ENCODE measurements around the gene ZNF747.
"Not testable (repeated sequence)": the region's sequence is repeated elsewhere in the genome, so short reads cannot be mapped to it uniquely, and the experiment has no call there.

Gene ZNF747

DNA sequence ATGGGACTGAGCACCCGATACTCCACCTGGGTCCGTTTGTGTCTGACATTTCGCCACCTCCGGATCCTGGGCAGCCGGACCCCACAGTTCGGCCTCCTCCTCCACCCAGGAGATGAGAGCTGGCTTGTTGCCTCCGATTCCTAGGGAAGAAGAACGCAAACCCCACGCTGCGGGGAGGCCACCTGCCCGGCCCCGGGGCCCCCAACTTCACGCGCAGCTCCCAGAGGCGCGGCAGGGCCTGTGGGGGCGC lies 23.0 kb upstream of the ZNF747 start:
- no peak for DNase-seq

DNA sequence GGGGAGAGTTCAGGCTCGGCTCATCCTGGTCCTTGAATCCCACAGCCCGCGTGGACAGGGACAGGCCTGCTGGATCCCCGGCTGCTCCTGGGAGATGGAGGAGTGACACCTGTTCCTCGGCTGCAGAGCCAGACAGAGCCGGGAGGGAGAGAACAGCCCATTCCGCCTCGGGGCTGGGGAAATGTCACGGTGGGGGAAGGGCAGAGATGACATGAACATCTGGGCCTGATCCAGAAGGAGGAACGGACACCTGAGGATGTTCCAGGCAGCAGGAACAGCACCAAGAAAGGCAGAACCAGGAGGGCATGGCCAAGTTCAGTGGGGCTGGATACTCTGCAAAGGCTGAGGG lies 21.4 kb upstream of the ZNF747 start:
- DNase-seq: no peak

DNA sequence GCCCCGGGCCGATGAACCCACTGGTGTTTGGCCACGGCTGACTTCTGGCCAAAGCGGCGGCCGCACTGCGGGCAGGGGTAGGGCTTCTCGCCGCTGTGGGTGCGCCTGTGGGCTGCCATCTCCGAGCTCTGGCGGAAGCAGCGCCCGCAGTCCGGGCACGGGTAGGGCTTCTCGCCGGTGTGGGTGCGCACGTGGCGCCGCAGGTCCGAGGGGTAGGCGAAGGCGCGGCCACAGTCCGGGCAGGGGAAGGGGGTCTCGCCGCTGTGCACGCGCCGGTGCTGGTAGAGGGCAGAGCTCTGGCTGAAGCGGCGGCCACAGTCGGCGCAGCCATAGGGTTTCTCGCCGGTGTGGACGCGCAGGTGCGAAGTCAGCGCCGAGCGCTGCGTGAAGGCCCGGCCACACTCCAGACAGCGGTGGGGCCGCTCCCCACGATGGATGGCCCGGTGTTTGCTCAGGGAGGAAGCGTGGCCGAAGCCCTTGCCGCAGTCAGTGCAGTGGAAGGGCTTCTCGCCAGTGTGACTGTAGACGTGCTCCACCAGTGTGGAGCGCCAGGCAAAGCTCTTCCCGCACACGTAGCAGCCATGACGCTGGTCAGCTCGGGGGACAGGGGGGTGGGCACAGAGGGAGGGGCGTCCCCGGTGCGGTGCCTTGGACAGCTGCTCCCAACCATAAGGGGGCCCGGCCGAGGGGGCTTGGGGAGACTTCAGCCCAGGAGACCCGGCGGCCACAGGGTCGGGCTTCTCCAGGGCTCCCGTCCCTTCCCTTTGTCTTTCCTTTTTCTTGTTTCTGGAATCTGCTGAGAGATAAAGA lies 20.9 kb upstream of the ZNF747 start:
- no peak for DNase-seq

DNA sequence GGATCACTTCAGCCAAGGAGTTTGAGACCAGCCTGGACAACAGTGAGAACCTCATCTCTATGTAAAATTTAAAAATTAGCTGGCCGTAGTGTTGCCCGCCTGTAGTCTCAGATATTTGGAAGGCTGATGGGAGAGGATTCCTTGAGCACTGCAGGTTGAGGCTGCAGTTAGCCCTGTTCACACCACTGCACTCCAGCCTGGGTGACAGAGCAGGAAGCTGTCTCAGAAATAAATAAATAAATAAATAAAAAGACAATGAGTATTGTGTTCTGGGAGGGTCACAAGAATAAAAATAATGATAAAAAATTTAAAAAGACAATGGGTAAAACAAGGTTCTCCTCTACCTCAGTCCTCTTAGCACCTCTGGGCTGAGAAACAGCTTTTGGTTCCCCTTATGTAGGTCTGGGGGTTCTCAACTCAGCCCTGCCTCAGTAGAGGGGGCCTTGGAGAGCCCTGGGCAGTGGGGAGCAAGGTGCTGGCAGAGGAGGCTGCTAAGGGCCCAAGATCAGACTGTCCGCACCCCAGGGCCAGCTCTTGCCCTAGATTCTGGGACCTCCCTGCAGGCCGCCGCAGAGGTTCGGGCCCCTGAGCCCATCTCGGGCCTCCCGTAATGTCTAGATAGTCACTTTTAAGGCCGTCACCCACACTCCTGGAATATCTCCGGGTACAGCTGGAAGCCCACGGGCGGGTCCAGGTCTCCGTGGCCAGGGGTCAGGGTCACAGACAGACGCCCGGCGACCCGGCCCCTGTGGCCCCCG lies 20.1 kb upstream of the ZNF747 start:
- no peak for DNase-seq

DNA sequence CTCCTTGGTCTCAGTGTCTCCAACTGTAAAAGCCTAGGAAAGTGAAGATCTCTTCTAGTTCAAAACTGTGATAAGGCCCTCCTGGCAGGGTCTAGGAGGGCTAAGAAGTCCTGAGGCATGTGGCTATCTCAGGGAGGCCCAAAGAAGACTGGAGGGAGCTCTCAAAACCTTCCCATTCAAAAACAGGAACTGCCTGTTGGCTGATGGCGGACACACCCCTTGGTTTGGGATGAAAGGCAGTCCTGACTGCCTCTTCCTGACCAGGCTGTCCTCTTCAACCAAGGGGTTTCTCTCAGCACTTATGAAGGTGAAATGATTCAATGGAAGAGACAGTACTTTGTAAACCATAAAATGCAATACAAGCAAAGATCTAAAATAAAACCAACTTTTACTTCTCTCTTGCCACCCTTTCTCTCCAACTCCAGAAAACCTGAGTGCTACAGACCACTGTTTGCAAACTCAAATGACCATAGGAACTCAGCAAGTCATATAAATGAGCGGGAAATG lies 18.8 kb upstream of the ZNF747 start:
- no peak for DNase-seq

DNA sequence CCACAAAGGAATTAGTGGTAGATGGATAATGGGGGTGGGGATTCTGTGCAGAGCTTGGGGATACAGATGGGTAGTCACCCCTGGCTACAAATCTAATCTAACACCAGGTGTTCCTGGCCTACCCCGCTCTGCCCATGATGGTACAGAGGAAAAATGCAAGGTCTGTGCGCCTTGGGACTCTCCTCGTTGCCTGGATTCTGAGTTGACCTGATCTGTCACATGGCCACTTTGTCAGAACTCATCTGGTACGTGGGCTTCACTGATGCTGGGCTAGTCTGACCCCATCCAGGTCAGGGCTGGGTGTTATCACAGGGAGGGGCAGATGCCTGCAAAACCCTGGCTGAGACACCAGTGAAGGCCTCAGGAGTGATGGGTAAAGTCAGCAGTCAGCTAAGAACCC lies 18.3 kb upstream of the ZNF747 start:
- no peak for DNase-seq

DNA sequence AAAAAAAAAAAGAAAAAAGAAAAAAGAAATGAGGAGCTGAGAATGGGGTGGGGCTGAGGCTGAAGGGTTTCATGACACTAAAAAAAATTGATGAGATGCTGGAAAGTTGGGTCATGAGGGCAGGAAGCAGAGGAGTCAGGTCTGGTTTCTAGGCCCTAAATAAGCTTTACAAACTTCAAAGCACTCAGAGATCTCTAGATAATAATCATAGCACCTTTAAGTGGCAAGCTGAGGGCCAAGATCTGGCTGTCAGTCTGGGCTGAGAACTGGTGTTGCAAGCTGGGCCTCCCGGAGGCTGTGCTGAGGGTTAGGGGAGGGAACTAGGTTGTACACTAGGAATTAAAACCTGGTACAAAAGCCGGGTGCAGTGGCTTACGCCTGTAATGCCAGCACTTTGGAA lies 17.1 kb upstream of the ZNF747 start:
- DNase-seq: no peak

DNA sequence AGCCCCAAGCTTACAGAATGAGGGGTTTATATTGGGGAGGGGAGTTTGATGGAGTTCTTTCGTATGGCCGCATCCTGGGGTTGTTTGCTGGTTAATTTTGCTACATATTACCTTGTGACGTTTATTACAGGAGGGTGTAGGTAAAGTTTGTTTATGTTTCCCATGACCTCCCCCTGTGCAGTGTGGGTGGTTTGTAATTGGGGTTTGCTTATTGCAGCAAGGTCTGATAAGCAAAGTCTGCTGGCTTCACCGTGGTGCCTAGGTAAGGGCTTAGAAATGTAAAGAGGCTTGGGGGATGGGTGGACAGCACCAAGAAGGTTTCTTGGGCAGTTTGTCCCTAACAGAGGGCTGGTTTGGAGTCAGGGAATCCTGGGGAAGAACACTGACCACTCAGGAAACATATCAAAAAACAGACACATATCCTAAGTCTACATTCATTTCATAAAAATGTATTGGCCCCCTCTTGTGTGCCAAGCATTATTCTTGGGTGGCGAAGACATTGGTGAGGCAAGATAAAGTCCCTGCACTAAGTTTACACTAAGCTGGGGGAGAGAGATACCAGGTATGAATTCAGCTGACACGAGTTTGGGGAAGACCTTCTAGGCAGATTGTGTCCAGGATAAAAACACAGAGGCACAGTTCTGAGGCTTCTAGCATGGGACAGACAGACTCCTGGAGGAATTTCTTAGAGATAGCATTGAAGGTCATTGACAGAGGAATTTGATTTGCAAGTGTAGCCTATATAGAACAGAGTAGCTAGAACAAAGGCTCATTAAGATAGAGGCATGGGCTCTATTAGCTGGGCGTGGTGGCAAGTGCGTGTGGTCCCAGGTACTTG lies 14.0 kb upstream of the ZNF747 start:
- DNase-seq: no peak

DNA sequence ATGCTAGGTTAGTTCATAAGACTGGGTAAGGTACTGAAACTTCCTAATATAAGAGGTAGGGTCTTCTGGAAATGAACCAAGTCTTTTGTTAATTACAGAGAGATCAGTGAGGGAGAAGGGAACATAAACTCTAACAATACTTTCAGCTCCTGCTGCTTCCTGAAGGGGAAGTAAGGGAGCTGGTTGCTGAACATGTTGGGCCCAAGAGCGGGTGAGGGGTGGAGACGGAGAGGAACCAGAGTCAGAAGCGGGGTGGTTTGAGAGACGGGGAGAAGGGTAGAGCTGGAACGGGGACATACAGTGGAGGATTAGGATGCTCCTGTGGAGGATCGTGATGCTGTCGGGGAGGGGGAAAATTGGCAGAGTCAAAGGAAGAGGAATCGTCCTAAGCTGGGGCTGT lies 11.5 kb upstream of the ZNF747 start:
- no peak for DNase-seq

DNA sequence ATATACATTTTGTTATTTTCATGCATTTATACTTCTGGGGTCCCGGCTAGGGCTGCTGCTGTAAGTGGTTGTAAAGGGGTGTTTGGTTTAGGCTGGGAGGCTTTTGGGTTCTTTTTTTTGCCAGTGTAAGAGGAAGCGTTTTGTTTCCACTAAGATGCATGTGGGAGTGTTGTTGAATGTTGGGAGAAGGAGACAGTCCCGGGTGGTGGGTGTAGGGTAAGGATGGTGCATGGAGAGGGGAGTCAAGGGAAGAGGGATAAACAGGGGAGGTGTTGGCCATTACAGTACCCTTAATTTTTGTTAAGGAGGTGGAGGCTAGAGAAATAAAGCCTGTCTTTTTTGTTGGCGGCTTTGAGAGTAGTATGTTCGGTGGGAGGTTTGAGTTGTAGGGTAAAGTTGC lies 8.4 kb upstream of the ZNF747 start:
- DNase-seq: no peak

DNA sequence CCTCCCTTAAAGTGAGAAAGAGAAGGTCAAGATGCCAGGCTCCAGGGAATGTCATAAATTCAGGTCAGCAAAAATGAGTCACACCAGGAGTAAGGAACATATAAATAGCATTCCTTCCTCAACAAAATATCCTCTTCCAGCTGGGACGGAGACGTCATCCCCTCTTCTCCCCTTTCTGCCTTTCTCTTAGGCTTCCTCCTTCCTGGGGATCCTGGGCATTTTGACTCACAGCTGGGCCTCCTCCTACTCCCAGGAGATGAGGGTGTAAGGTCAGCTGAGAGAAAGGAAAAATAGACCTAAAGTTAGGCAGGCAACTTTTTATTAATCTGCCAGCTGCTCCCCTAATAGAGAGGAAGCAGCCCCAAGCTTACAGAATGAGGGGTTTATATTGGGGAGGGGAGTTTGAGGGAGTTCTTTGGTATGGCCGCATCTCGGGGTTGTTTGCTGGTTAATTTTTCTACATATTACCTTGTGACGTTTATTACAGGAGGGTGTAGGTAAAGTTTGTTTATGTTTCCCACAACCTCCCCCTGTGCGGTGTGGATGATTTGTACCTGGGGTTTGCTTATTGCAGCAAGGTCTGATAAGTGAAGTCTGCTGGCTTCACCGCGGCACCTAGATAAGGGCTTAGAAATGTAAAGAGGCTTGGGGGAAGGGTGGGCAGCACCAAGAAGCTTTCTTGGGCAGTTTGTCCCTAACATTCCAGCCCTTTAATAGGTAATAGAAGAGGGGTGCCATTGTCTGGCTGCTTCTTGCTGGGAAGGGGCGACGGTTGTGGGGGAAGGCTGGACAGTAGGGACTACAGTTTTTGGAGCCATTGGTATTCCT lies 7.1 kb upstream of the ZNF747 start:
- no peak for DNase-seq

DNA sequence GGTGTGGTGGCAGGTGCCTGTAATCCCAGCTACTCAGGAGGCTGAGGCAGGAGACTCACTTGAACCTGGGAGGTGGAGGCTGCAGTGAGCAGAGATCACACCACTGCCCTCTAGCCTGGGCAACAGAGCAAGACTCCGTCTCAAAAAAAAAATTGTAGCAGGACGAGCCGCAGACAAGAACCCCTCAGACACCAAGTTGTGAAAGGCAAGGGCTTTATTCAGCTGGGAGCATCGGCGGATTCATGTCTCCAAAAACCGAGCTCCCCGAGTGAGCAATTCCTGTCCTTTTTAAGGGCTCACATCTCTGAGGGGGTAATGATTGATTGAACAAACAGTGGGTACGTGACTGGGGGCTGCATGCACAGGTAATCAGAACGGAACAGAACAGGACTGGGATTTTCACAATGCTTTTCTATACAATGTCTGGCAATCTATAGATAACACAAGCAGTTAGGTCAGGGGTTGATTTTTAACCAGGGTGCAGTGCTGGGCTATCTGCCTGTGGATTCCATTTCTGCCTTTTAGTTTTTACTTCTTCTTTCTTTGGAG lies 6.3 kb upstream of the ZNF747 start:
- not testable (repeated sequence) for DNase-seq

DNA sequence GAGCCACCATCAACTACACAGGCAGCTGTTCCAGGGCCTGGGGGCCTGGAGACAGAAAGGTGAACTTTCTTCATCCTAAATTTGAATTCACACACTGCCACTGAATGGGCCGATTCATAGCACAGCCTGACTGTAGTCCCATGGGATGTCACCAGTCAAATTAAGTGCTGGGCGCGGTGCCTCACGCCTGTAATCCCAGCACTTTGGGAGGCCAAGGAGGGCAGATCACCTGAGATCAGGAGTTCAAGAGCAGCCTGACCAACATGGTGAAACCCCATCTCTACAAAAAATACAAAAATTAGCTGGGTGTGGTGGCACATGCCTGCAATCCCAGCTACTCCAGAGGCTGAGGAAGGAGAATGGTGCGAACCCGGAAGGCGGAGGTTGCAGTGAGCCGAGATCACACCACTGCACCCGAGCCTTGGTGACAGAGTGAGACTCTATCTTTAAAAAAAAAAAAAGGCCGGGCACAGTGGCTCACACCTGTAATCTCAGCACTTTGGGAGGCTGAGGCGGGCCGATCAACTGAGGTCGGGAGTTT lies 5.4 kb upstream of the ZNF747 start:
- not testable (repeated sequence) for DNase-seq

DNA sequence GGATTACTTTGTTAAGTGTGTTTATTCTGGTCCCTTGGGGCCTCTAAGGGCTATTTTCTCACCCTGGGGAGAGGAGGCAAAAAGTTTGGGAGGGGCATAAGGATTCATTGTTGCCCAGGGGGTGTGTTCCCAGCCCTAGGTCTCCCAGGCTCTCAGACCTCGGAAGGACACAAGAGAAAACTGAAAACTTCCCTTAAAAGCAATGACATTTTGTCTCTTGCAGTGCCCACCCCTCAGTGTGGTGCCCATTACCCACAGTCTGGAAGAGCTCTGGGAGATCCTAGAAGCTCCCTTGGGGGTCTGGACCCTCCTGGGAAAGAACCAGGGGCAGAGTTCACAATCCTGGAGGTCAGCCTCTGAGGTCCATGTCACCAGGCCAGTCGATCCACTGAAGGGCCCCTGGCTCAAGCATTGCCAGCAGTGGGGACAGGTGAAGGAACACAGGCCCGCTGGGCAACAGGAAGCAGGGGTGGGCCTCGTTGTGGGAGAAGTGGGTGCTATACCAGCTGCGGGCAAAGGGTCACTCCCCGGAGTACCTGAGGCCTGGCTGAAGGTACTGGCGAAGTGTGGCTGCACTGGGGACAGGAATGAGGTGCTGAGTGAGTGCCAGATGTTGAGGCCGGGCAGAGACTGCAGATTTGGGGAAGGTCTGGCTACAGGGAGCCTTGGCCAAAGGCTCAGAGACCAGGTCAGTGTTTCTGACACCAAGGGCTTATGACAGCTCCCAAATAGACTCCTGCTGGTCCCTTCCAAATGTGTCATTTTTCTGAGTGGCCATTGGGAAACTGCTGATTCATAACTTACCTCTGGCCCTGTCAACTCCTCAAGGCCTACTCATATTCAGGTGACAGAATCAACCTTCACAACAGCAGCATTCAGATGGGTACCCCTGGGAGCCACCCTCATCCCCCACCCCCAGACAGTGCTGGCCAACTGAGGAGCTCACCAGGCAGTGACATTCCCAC lies 4.6 kb upstream of the ZNF747 start:
- no peak for DNase-seq

DNA sequence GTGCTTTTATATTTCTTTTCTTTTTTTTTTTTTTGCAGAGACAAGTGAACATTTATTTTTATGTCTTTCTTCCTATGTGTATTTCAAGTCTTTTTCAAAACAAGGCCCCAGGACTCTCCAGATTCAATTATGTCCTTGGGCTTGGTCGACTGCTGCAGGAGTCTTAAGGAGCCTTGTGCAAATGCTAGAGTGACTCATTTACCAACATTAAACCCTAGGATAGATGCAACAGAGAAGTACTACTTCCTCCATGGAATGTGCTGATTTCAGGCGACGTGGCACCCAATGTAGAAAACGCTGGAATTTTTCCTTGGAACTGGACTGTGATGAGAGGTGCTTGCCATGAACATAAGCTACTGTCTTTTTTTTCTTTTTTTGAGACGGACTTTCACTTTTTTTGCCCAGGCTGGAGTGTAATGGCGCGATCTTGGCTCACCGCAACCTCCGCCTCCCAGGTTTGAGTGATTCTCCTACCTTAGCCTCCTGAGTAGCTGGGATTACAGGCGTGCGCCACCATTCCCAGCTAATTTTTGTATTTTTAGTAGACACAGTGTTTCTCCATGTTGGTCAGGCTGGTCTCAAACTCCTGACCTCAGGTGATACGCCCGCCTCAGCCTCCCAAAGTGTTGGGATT lies 1.9 kb upstream of the ZNF747 start:
- not testable (repeated sequence) for DNase-seq

DNA sequence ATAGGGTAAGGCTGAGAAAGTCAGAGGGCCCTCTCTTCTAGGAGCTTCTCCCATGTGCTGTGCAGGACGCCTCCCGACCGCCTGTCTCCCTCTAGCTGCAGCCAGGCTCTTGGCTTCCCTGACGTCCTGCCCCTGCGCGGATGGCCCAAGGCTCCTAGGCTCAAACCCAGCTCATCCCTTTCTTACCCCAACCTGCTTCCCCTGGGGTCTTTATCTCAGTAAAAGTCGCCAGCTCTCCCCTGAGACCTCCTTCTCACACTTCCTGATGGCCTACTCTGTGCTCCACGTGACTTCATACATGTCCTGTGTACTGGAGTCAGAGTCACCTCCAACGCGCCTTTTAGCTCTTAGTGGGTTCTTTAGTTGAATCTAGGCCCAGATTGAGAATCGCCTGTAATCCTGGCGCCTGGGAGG lies 1.1 kb upstream of the ZNF747 start:
- peak; percentile 47 to 67 for DNase-seq

DNA sequence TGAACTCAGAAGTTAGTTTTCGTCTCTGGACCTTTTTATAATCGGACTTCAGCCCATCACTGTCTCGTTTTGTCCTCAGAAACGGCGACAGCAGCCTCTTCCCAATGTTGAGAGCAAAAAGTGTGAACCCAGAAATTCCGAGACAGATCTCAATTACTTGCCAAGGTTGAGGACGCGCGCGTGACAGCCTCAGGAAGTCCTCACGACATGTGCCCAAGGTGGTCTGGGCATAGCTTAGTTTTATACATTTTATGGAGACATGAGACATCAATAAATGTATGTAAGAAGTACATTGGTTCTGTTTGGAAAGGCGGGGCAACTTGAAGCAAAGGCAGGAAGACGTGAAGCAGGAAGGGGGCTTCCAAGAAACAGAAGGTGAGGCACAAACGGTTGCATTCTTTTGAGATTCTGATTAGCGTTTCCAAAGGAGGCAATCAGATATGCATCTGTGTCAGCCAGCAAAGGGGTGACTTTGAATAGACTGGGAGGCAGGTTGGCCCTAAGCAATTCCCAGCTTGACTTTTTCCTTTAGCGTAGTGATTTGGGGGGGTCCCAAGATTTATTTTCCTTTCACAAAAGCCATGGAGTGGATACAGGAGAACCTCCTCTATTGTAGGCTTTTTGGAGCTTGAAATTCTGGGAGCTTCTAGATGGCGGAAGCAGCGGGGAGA lies 583 bp upstream of the ZNF747 start:
- DNase-seq: no peak

DNA sequence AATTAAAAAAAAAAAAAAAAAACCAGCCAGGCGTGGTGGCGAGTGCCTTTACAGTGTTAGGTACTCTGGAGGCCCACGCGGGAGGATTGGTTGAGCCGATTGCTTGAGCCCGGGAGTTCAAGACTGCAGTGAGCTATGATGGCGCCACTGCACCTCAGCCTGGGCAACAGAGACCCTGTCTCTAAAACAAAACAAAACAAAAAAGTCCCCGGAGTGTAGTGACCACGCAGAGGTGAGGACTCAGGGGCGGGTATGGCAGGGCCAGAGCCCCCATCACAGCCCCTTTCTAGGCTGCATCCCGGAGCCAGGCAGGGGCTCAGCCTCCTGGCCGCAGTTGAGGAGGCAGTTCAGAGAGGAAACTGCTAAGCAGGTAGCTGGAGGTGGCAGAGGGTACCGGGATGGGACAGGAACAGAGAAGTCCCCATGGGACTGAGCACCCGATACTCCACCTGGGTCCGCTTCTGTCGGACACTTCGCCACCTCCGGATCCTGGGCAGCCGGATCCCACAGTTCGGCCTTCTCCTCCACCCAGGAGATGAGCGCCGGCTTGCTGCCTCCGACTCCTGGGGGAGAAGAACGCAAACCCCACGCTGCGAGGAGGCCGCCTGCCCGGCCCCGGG lies 800 bp downstream of the ZNF747 start:
- DNase-seq: peak in 1 of 2 experiments; percentile 19

DNA sequence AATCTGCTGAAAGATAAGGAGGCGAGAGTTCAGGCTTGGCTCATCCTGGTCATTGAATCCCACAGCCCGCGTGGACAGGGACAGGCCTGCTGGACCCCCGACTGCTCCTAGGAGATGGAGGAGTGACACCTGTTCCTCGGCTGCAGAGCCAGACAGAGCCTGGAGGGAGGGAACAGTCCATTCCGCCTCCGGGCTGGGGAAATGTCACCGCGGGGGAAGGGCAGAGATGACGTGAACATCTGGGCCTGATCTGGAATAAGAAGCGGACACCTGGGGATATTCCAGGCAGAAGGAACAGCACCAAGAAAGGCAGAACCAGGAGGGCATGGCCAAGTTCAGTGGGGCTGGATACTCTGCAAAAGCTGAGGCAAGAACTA lies 1.5 kb downstream of the ZNF747 start:
- DNase-seq: no peak

Data from NCI-H2081 (cell line).